ENCODE measurements around the gene PPM1A.

Gene PPM1A

GRCh38 chr14:60220917-60221316 lies 28.1 kb upstream of the PPM1A start:
- POLR2A ChIA-PET = no interaction called here
- CTCF ChIA-PET = interaction anchor here (0.6 kb wide), 1 partner anchor 21 kb away, joined by 4 read pairs; no protein-coding TSS in a partner anchor
- TF ChIP-seq TARDBP (IDR thresholded peaks at IDR 0.05) (no peak), CTBP1 (IDR thresholded peaks at IDR 0.05; ENCODE audit: borderline replicate concordance) (no peak), ARNT (IDR thresholded peaks at IDR 0.05) (no peak), L3MBTL2 (conservative IDR thresholded peaks at IDR 0.05) (no peak), SP1 (IDR thresholded peaks at IDR 0.05) (no peak), LEF1 (IDR thresholded peaks at IDR 0.05; ENCODE audit: borderline replicate concordance) (no peak), PKNOX1 (IDR thresholded peaks at IDR 0.05) (no peak), ELF4 (IDR thresholded peaks at IDR 0.05) (no peak), ZNF384 (IDR thresholded peaks at IDR 0.05) (no peak)
- no peak for DNase-seq (ENCODE audit: extremely low spot score)

GRCh38 chr14:60221457-60221856 lies 27.6 kb upstream of the PPM1A start:
- TF ChIP-seq NFRKB (IDR thresholded peaks at IDR 0.05) (no peak), HDGF (IDR thresholded peaks at IDR 0.05; ENCODE audit: borderline replicate concordance) (no peak), TARDBP (IDR thresholded peaks at IDR 0.05) (no peak), L3MBTL2 (conservative IDR thresholded peaks at IDR 0.05) (no peak), FOXA1 (IDR thresholded peaks at IDR 0.05) (no peak), FOXK2 (IDR thresholded peaks at IDR 0.05) (no peak), LEF1 (IDR thresholded peaks at IDR 0.05; ENCODE audit: borderline replicate concordance) (no peak), ZNF384 (IDR thresholded peaks at IDR 0.05) (no peak), SUZ12 (IDR thresholded peaks at IDR 0.05) (no peak), ARNT (IDR thresholded peaks at IDR 0.05) (no peak), SP1 (IDR thresholded peaks at IDR 0.05) (no peak), BHLHE40 (IDR thresholded peaks at IDR 0.05; ENCODE audit: borderline replicate concordance) (no peak), PKNOX1 (IDR thresholded peaks at IDR 0.05) (no peak), CTBP1 (IDR thresholded peaks at IDR 0.05; ENCODE audit: borderline replicate concordance) (no peak)
- CTCF ChIA-PET = interaction anchor here (0.6 kb wide), 1 partner anchor 21 kb away, joined by 4 read pairs; no protein-coding TSS in a partner anchor
- POLR2A ChIA-PET = no interaction called here
- DNase-seq (ENCODE audit: extremely low spot score) = no peak

GRCh38 chr14:60222820-60223219 lies 26.2 kb upstream of the PPM1A start:
- POLR2A ChIA-PET = no interaction called here
- CTCF ChIA-PET = no interaction called here
- DNase-seq (ENCODE audit: extremely low spot score) = no peak
- TF ChIP-seq SP1 (IDR thresholded peaks at IDR 0.05) (no peak), BHLHE40 (IDR thresholded peaks at IDR 0.05; ENCODE audit: borderline replicate concordance) (no peak), NFRKB (IDR thresholded peaks at IDR 0.05) (no peak), FOXM1 (IDR thresholded peaks at IDR 0.05; ENCODE audit: borderline replicate concordance) (no peak), CTBP1 (IDR thresholded peaks at IDR 0.05; ENCODE audit: borderline replicate concordance) (no peak), FOXK2 (IDR thresholded peaks at IDR 0.05) (no peak), SUZ12 (IDR thresholded peaks at IDR 0.05) (no peak), L3MBTL2 (conservative IDR thresholded peaks at IDR 0.05) (no peak), ZNF384 (IDR thresholded peaks at IDR 0.05) (no peak), ARNT (IDR thresholded peaks at IDR 0.05) (no peak), ELF4 (IDR thresholded peaks at IDR 0.05) (no peak), FOXA1 (IDR thresholded peaks at IDR 0.05) (no peak), HDGF (IDR thresholded peaks at IDR 0.05; ENCODE audit: borderline replicate concordance) (no peak), LEF1 (IDR thresholded peaks at IDR 0.05; ENCODE audit: borderline replicate concordance) (no peak), PKNOX1 (IDR thresholded peaks at IDR 0.05) (no peak), TARDBP (IDR thresholded peaks at IDR 0.05) (no peak)

- POLR2A ChIA-PET = interaction anchor here (1.3 kb wide), 1 partner anchor 24 kb away, joined by 3 read pairs; the partner anchor contains the start of gene PPM1A
- CTCF ChIA-PET = no interaction called here
- no peak for TF ChIP-seq BHLHE40 (IDR thresholded peaks at IDR 0.05; ENCODE audit: borderline replicate concordance)
- TF ChIP-seq ELF4 (IDR thresholded peaks at IDR 0.05) = no peak
- no peak for DNase-seq (ENCODE audit: extremely low spot score)
These were observed 23.8 kb upstream of the PPM1A start for GRCh38 chr14:60225265-60225664.

GRCh38 chr14:60226298-60226697 lies 22.7 kb upstream of the PPM1A start:
- ChIA-PET CTCF (no interaction called here), POLR2A (no interaction called here)
- TF ChIP-seq ZNF384 (IDR thresholded peaks at IDR 0.05) (no peak), FOXK2 (IDR thresholded peaks at IDR 0.05) (no peak), FOXM1 (IDR thresholded peaks at IDR 0.05; ENCODE audit: borderline replicate concordance) (no peak), TARDBP (IDR thresholded peaks at IDR 0.05) (no peak), FOXA1 (IDR thresholded peaks at IDR 0.05) (no peak), BHLHE40 (IDR thresholded peaks at IDR 0.05; ENCODE audit: borderline replicate concordance) (no peak), HDGF (IDR thresholded peaks at IDR 0.05; ENCODE audit: borderline replicate concordance) (no peak), ELF4 (IDR thresholded peaks at IDR 0.05) (no peak), PKNOX1 (IDR thresholded peaks at IDR 0.05) (no peak), LEF1 (IDR thresholded peaks at IDR 0.05; ENCODE audit: borderline replicate concordance) (no peak), SUZ12 (IDR thresholded peaks at IDR 0.05) (no peak), L3MBTL2 (conservative IDR thresholded peaks at IDR 0.05) (no peak), CTBP1 (IDR thresholded peaks at IDR 0.05; ENCODE audit: borderline replicate concordance) (no peak), SP1 (IDR thresholded peaks at IDR 0.05) (no peak), NFRKB (IDR thresholded peaks at IDR 0.05) (no peak), ARNT (IDR thresholded peaks at IDR 0.05) (no peak)
- no peak for DNase-seq (ENCODE audit: extremely low spot score)

- POLR2A ChIA-PET = no interaction called here
- no peak for DNase-seq (ENCODE audit: extremely low spot score)
- TF ChIP-seq HDGF (IDR thresholded peaks at IDR 0.05; ENCODE audit: borderline replicate concordance) = no peak
- no peak for TF ChIP-seq NFRKB (IDR thresholded peaks at IDR 0.05)
- TF ChIP-seq CTBP1 (IDR thresholded peaks at IDR 0.05; ENCODE audit: borderline replicate concordance) = no peak
- TF ChIP-seq L3MBTL2 (conservative IDR thresholded peaks at IDR 0.05) = no peak
- CTCF ChIA-PET = no interaction called here
These were observed 21.7 kb upstream of the PPM1A start for GRCh38 chr14:60227291-60227690.
